ENCODE measurements around the gene TEAD3. TPM values are rescaled to one million over a fixed set of nuclear protein-coding genes. Genes with fewer than 3 reads are reported as not detected.

The TEAD3 gene
- total and polyA plus RNA-seq, 2 experiments from 2014 or later: 15.0 to 26.5 TPM

GRCh38 chr6:35519313-35520015 lies 22.6 kb upstream of the TEAD3 start:
- H3K36me3 Mint-ChIP-seq (ENCODE audit: low read depth): no peaks in the 10 kb centered on the region
- no peak overlapping the region for H3K27ac ChIP-seq (ENCODE audit: low read depth)
- H3K27me3 Mint-ChIP-seq (ENCODE audit: insufficient read depth, low read depth, poor library complexity): peaks cover 8% of the 10 kb centered on the region
- H3K4me1 ChIP-seq (ENCODE audit: insufficient read depth): peaks cover 7% of the 10 kb centered on the region
- no peak for DNase-seq (ENCODE audit: low spot score)
- H3K9me2 ChIP-seq (ENCODE audit: insufficient read depth): no peaks in the 10 kb centered on the region
- no peaks in the 10 kb centered on the region for H4K20me1 ChIP-seq (replicated peaks; ENCODE audit: insufficient read depth)
- no peak overlapping the region for H3K4me3 Mint-ChIP-seq
- H3K36me3 ChIP-seq (ENCODE audit: insufficient read depth): no peaks in the 10 kb centered on the region
- no peaks in the 10 kb centered on the region for H3K79me2 ChIP-seq (replicated peaks; ENCODE audit: insufficient read depth)
- H3K4me1 Mint-ChIP-seq: peaks cover 14% of the 10 kb centered on the region
- peak overlapping the region; percentile 47; the same call in 1 of the 2 replicates for H2AFZ ChIP-seq
- H3K4me3 ChIP-seq: no peak overlapping the region
- H3F3A ChIP-seq (replicated peaks; ENCODE audit: low read depth): 0 out of 2 replicates have a peak, but pooled peaks cover 3% of the 10 kb centered on the region
- no peak overlapping the region for H3K27ac Mint-ChIP-seq
- no peaks in the 10 kb centered on the region for H3K27me3 ChIP-seq (ENCODE audit: insufficient read depth)
- no peaks in the 10 kb centered on the region; the same call in 2 of the 3 replicates for H3K9me3 Mint-ChIP-seq
- ATAC-seq: no peak
- no peak overlapping the region for H3K4me2 ChIP-seq
- TF ChIP-seq, protein P1, sequence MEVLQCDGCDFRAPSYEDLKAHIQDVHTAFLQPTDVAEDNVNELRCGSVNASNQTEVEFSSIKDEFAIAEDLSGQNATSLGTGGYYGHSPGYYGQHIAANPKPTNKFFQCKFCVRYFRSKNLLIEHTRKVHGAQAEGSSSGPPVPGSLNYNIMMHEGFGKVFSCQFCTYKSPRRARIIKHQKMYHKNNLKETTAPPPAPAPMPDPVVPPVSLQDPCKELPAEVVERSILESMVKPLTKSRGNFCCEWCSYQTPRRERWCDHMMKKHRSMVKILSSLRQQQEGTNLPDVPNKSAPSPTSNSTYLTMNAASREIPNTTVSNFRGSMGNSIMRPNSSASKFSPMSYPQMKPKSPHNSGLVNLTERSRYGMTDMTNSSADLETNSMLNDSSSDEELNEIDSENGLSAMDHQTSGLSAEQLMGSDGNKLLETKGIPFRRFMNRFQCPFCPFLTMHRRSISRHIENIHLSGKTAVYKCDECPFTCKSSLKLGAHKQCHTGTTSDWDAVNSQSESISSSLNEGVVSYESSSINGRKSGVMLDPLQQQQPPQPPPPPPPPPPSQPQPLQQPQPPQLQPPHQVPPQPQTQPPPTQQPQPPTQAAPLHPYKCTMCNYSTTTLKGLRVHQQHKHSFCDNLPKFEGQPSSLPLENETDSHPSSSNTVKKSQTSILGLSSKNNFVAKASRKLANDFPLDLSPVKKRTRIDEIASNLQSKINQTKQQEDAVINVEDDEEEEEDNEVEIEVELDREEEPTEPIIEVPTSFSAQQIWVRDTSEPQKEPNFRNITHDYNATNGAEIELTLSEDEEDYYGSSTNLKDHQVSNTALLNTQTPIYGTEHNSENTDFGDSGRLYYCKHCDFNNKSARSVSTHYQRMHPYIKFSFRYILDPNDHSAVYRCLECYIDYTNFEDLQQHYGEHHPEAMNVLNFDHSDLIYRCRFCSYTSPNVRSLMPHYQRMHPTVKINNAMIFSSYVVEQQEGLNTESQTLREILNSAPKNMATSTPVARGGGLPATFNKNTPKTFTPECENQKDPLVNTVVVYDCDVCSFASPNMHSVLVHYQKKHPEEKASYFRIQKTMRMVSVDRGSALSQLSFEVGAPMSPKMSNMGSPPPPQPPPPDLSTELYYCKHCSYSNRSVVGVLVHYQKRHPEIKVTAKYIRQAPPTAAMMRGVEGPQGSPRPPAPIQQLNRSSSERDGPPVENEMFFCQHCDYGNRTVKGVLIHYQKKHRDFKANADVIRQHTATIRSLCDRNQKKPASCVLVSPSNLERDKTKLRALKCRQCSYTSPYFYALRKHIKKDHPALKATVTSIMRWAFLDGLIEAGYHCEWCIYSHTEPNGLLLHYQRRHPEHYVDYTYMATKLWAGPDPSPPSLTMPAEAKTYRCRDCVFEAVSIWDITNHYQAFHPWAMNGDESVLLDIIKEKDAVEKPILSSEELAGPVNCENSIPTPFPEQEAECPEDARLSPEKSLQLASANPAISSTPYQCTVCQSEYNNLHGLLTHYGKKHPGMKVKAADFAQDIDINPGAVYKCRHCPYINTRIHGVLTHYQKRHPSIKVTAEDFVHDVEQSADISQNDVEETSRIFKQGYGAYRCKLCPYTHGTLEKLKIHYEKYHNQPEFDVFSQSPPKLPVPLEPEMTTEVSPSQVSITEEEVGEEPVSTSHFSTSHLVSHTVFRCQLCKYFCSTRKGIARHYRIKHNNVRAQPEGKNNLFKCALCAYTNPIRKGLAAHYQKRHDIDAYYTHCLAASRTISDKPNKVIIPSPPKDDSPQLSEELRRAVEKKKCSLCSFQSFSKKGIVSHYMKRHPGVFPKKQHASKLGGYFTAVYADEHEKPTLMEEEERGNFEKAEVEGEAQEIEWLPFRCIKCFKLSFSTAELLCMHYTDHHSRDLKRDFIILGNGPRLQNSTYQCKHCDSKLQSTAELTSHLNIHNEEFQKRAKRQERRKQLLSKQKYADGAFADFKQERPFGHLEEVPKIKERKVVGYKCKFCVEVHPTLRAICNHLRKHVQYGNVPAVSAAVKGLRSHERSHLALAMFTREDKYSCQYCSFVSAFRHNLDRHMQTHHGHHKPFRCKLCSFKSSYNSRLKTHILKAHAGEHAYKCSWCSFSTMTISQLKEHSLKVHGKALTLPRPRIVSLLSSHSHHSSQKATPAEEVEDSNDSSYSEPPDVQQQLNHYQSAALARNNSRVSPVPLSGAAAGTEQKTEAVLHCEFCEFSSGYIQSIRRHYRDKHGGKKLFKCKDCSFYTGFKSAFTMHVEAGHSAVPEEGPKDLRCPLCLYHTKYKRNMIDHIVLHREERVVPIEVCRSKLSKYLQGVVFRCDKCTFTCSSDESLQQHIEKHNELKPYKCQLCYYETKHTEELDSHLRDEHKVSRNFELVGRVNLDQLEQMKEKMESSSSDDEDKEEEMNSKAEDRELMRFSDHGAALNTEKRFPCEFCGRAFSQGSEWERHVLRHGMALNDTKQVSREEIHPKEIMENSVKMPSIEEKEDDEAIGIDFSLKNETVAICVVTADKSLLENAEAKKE (CRISPR knock-in tag; IDR thresholded peaks at IDR 0.05): no peak
- TF ChIP-seq EZH2phosphoT487 (IDR thresholded peaks at IDR 0.05; ENCODE audit: unreplicated experiment) (no peak), ZNF114 (CRISPR knock-in tag; IDR thresholded peaks at IDR 0.05) (no peak), CREB1 (CRISPR knock-in tag; IDR thresholded peaks at IDR 0.05; ENCODE audit: low read depth) (no peak), JUNB (IDR thresholded peaks at IDR 0.05; ENCODE audit: unreplicated experiment) (no peak), NANOG (IDR thresholded peaks at IDR 0.05; ENCODE audit: borderline replicate concordance) (no peak), CTCF (conservative IDR thresholded peaks at IDR 0.05; ENCODE audit: low read depth in 2 of 2) (no peak), ZNF331 (CRISPR knock-in tag; IDR thresholded peaks at IDR 0.05; ENCODE audit: low read depth) (no peak), POLR2AphosphoS5 (IDR thresholded peaks at IDR 0.05; ENCODE audit: low read depth) (no peak), EZH2 (IDR thresholded peaks at IDR 0.05; ENCODE audit: low read depth, unreplicated experiment) (no peak), STAT1 (IDR thresholded peaks at IDR 0.05; ENCODE audit: unreplicated experiment) (no peak)
- TF ChIP-seq, protein P2, sequence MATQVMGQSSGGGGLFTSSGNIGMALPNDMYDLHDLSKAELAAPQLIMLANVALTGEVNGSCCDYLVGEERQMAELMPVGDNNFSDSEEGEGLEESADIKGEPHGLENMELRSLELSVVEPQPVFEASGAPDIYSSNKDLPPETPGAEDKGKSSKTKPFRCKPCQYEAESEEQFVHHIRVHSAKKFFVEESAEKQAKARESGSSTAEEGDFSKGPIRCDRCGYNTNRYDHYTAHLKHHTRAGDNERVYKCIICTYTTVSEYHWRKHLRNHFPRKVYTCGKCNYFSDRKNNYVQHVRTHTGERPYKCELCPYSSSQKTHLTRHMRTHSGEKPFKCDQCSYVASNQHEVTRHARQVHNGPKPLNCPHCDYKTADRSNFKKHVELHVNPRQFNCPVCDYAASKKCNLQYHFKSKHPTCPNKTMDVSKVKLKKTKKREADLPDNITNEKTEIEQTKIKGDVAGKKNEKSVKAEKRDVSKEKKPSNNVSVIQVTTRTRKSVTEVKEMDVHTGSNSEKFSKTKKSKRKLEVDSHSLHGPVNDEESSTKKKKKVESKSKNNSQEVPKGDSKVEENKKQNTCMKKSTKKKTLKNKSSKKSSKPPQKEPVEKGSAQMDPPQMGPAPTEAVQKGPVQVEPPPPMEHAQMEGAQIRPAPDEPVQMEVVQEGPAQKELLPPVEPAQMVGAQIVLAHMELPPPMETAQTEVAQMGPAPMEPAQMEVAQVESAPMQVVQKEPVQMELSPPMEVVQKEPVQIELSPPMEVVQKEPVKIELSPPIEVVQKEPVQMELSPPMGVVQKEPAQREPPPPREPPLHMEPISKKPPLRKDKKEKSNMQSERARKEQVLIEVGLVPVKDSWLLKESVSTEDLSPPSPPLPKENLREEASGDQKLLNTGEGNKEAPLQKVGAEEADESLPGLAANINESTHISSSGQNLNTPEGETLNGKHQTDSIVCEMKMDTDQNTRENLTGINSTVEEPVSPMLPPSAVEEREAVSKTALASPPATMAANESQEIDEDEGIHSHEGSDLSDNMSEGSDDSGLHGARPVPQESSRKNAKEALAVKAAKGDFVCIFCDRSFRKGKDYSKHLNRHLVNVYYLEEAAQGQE (IDR thresholded peaks at IDR 0.05; ENCODE audit: unreplicated experiment): no peak
- TF ChIP-seq, protein P3, sequence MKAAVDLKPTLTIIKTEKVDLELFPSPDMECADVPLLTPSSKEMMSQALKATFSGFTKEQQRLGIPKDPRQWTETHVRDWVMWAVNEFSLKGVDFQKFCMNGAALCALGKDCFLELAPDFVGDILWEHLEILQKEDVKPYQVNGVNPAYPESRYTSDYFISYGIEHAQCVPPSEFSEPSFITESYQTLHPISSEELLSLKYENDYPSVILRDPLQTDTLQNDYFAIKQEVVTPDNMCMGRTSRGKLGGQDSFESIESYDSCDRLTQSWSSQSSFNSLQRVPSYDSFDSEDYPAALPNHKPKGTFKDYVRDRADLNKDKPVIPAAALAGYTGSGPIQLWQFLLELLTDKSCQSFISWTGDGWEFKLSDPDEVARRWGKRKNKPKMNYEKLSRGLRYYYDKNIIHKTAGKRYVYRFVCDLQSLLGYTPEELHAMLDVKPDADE (IDR thresholded peaks at IDR 0.05): no peak

All from GM23338 (cell line).